CD14-positive monocyte (primary cell): ENCODE data around the gene PIANP. TPM values are rescaled to one million over a fixed set of nuclear protein-coding genes. Genes with fewer than 3 reads are reported as not detected.

ENCODE experiments used
- DNase-seq, 3 donors: peaks; one replicate each; pipeline ENCODE4 v3.0.0-alpha.2; 2011 to 2022
- H2AFZ ChIP-seq: 2 replicates; pipeline ENCODE4 v1.6.0; 2012; ENCODE audit warnings: mild to moderate bottlenecking, low read depth, low read length, inconsistent platforms; ENCODE audit not compliant: insufficient read depth, poor library complexity, severe bottlenecking
- H3K27ac ChIP-seq, 2 donors: 1 replicate in 1 of 2; 2 replicates in 1 of 2; pipeline ENCODE4 v1.5.1; 2012 to 2013; ENCODE audit warnings: low read length in 2 of 2, control low read depth in 1 of 2, inconsistent platforms in 1 of 2, low read depth in 1 of 2, mild to moderate bottlenecking in 1 of 2
- H3K27me3 ChIP-seq, 2 donors: one replicate each; pipeline versions ENCODE4 v1.6.0 to v1.6.1; 2011 to 2013; ENCODE audit warnings: low read length in 2 of 2; ENCODE audit not compliant: control insufficient read depth in 2 of 2, insufficient read depth in 2 of 2
- H3K36me3 ChIP-seq, 2 donors: replicated peaks in 1 of 2; 1 replicate in 1 of 2; 2 replicates in 1 of 2; pipeline versions ENCODE4 v1.5.1 to v1.6.1; 2012 to 2013; ENCODE audit warnings: low read length in 2 of 2, control low read depth in 1 of 2, inconsistent platforms in 1 of 2, mild to moderate bottlenecking in 1 of 2; ENCODE audit not compliant: insufficient read depth in 2 of 2, control insufficient read depth in 1 of 2
- H3K4me1 ChIP-seq, 2 donors: 1 replicate in 1 of 2; 2 replicates in 1 of 2; pipeline versions ENCODE4 v1.5.1 to v1.6.1; 2012 to 2013; ENCODE audit warnings: low read length in 2 of 2, control low read depth in 1 of 2, inconsistent platforms in 1 of 2, mild to moderate bottlenecking in 1 of 2, moderate library complexity in 1 of 2; ENCODE audit not compliant: insufficient read depth in 2 of 2, control insufficient read depth in 1 of 2
- H3K4me2 ChIP-seq: replicated peaks from 2 replicates; pipeline ENCODE3; 2012; ENCODE audit warnings: low read length, moderate library complexity, mild to moderate bottlenecking; ENCODE audit not compliant: poor library complexity, severe bottlenecking; ENCODE audit errors: extremely low read depth
- H3K4me3 ChIP-seq, 3 experiments: fragments of 200-600 bp in 1 of 3; sonication (generic) in 1 of 3; replicated peaks in 1 of 3; 1 replicate in 2 of 3; 2 replicates in 1 of 3; pipeline ENCODE4 v1.5.1; 2011 to 2013; ENCODE audit warnings: low read length in 3 of 3, mild to moderate bottlenecking in 3 of 3, control low read depth in 2 of 3, low read depth in 2 of 3, inconsistent platforms in 1 of 3, moderate library complexity in 1 of 3
- H3K79me2 ChIP-seq: 2 replicates; pipeline ENCODE4 v1.6.0; 2012; ENCODE audit warnings: mild to moderate bottlenecking, control low read depth, inconsistent platforms, low read length, moderate library complexity; ENCODE audit not compliant: insufficient read depth
- H3K9ac ChIP-seq: 2 replicates; pipeline ENCODE4 v1.6.0; 2017; ENCODE audit warnings: low read length, mild to moderate bottlenecking; ENCODE audit not compliant: insufficient read depth, poor library complexity, severe bottlenecking
- H3K9me3 ChIP-seq, 2 donors: replicated peaks in 1 of 2; 1 replicate in 1 of 2; 2 replicates in 1 of 2; pipeline versions ENCODE4 v1.5.1 to v1.6.1; 2012 to 2013; ENCODE audit warnings: low read length in 2 of 2, control low read depth in 1 of 2; ENCODE audit not compliant: control insufficient read depth in 1 of 2, insufficient read depth in 1 of 2
- H4K20me1 ChIP-seq: 2 replicates; pipeline ENCODE4 v1.6.0; 2012; ENCODE audit warnings: mild to moderate bottlenecking, low read length, control low read depth, moderate library complexity; ENCODE audit not compliant: insufficient read depth
- H3K27ac Mint-ChIP-seq, 7 donors: one replicate each; pipeline ENCODE4 v1.8.0; 2020; ENCODE audit warnings: mild to moderate bottlenecking in 7 of 7, mixed read lengths in 7 of 7, moderate library complexity in 6 of 7, inconsistent platforms in 2 of 7
- H3K27me3 Mint-ChIP-seq, 3 donors: one replicate each; pipeline ENCODE4 v1.8.0; 2021 to 2022; ENCODE audit warnings: low read depth in 3 of 3, mild to moderate bottlenecking in 3 of 3, mixed read lengths in 3 of 3, moderate library complexity in 3 of 3, inconsistent platforms in 1 of 3
- H3K36me3 Mint-ChIP-seq, 2 donors: one replicate each; pipeline ENCODE4 v1.8.0; 2020; ENCODE audit warnings: mixed read lengths in 2 of 2, inconsistent platforms in 1 of 2, mild to moderate bottlenecking in 1 of 2
- H3K4me1 Mint-ChIP-seq: one replicate; pipeline ENCODE4 v1.8.0; 2020; ENCODE audit warnings: mild to moderate bottlenecking, mixed read lengths
- H3K4me3 Mint-ChIP-seq, 2 donors: one replicate each; pipeline ENCODE4 v1.8.0; 2020; ENCODE audit warnings: mild to moderate bottlenecking in 2 of 2, mixed read lengths in 2 of 2, moderate library complexity in 1 of 2
- H3K9me3 Mint-ChIP-seq, 7 donors: one replicate each; pipeline ENCODE4 v1.8.0; 2020 to 2022; ENCODE audit warnings: mixed read lengths in 7 of 7, mild to moderate bottlenecking in 6 of 7, moderate library complexity in 6 of 7, inconsistent platforms in 2 of 7
- WGBS: methylation state at CpG from one replicate; pipeline ENCODE4 v1.1.5; 2013; ENCODE audit warnings: missing lambda C conversion rate; ENCODE audit not compliant: insufficient coverage; 5-methylcytosine and 5-hydroxymethylcytosine counted together
- intact Hi-C, 2 donors: fragments of 100-400 bp; cut with micrococcal nuclease; formaldehyde crosslinking; loops; one replicate each; pipeline versions ENCODE4 v1.15.0 to v1.15.1; 2023
- polyA minus RNA-seq: library from RNA; depleted of rRNA, polyadenylated mRNA; stranded (reverse); fragments of >200 nt; gene quantifications from 2 replicates; pipeline ENCODE4 v1.2.3, GENCODE V29; 2012
- polyA plus RNA-seq, 3 donors: library from polyadenylated mRNA; depleted of rRNA in 1 of 3; unstranded in 2 of 3; stranded (reverse) in 1 of 3; fragments of 300-500 nt in 2 of 3; fragments of >200 nt in 1 of 3; fragmentation: Illumina TruSeq in 2 of 3; gene quantifications; 1 replicate in 2 of 3; 2 replicates in 1 of 3; pipeline ENCODE4 v1.2.3, GENCODE V29; 2012 to 2021
- total RNA-seq, 12 experiments: library from RNA in 1 of 12; stranded (reverse) in 1 of 12; fragments of 120-200 nt in 1 of 12; gene quantifications; one replicate each; pipeline ENCODE4 v1.2.4 and lab custom pipeline; 2013 to 2026; ENCODE audit warnings: mixed read lengths in 6 of 12, inconsistent platforms in 1 of 12
- TF ChIP-seq, protein P1 (sequence below): fragments of 200-600 bp; IDR thresholded peaks from one replicate; pipeline ENCODE4 v1.8.0; 2022; ENCODE audit warnings: antibody characterized with exemption, mild to moderate bottlenecking

Gene PIANP, protein sequence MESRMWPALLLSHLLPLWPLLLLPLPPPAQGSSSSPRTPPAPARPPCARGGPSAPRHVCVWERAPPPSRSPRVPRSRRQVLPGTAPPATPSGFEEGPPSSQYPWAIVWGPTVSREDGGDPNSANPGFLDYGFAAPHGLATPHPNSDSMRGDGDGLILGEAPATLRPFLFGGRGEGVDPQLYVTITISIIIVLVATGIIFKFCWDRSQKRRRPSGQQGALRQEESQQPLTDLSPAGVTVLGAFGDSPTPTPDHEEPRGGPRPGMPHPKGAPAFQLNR
- not detected for total RNA-seq (2013)
- polyA plus RNA-seq = not detected
- polyA minus RNA-seq = not detected in 2 replicates
- total RNA-seq (lab: John Stamatoyannopoulos, UW) = 0 to 2.1 (median 0.06) reads per million in 11 experiments

DNA sequence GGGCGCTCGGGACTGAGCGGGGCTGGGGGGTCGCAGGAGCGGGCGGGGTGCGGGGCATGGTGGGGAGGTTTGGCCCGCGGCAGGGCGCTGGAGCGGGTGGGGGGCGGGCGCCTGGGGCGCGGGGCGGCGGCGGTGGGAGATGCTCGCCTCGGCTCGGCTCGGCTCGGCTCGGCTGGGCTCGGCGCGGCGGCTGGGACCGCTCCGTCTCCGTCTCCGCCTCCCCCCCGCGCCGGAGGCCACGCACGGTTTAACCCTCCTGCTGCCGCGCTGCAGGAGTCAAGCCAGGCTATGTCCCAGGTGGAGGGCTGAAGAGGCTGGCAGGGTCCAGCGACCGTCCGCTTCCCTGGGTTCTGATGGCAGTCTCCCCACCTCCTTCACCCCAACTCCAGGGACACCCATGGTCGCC is at the start of gene PIANP:
Gene PIANP (minus strand): TSS at position 170 of the 406 bp plus-strand sequence. CDS start 2,754 bp downstream, outside the sequence.
- Histone ChIP-seq H2AFZ (no peak within 1 kb of the TSS), H3K4me3 (peak within 1 kb of the TSS in 1 of 3 experiments; percentile 38), H3K27ac (no peak within 1 kb of the TSS), H3K27me3 (peaks cover 46 to 73% of the 10 kb centered on the region in 2 donors), H4K20me1 (no peaks in the 10 kb centered on the region), H3K9me3 (peaks cover 8 to 26% of the 10 kb centered on the region in 2 donors), H3K79me2 (no peaks in the 10 kb centered on the region), H3K4me2 (peak within 1 kb of the TSS; percentile 37), H3K36me3 (no peaks in the 10 kb centered on the region), H3K9ac (no peak within 1 kb of the TSS), H3K4me1 (peaks cover 7 to 12% of the 10 kb centered on the region in 2 donors)
- H3K4me3 Mint-ChIP-seq = peak within 1 kb of the TSS; percentile 65 to 84
- H3K4me1 Mint-ChIP-seq = peaks cover 28% of the 10 kb centered on the region
- peaks cover 4 to 23% (median 14%) of the 10 kb centered on the region in 7 donors for H3K9me3 Mint-ChIP-seq
- intact Hi-C loops = no loop called here
- peak within 1 kb of the TSS in 2 of 7 donors; percentile 37 to 43 for H3K27ac Mint-ChIP-seq
- DNase-seq = no peak
- TF ChIP-seq, protein P1, sequence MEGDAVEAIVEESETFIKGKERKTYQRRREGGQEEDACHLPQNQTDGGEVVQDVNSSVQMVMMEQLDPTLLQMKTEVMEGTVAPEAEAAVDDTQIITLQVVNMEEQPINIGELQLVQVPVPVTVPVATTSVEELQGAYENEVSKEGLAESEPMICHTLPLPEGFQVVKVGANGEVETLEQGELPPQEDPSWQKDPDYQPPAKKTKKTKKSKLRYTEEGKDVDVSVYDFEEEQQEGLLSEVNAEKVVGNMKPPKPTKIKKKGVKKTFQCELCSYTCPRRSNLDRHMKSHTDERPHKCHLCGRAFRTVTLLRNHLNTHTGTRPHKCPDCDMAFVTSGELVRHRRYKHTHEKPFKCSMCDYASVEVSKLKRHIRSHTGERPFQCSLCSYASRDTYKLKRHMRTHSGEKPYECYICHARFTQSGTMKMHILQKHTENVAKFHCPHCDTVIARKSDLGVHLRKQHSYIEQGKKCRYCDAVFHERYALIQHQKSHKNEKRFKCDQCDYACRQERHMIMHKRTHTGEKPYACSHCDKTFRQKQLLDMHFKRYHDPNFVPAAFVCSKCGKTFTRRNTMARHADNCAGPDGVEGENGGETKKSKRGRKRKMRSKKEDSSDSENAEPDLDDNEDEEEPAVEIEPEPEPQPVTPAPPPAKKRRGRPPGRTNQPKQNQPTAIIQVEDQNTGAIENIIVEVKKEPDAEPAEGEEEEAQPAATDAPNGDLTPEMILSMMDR = no peak
- H3K36me3 Mint-ChIP-seq = peaks cover 3 to 11% of the 10 kb centered on the region in 2 donors
- WGBS = 0% methylated on average over 28 of the region's 43 CpGs
- peaks cover 80 to 93% (median 84%) of the 10 kb centered on the region in 3 donors for H3K27me3 Mint-ChIP-seq

DNA sequence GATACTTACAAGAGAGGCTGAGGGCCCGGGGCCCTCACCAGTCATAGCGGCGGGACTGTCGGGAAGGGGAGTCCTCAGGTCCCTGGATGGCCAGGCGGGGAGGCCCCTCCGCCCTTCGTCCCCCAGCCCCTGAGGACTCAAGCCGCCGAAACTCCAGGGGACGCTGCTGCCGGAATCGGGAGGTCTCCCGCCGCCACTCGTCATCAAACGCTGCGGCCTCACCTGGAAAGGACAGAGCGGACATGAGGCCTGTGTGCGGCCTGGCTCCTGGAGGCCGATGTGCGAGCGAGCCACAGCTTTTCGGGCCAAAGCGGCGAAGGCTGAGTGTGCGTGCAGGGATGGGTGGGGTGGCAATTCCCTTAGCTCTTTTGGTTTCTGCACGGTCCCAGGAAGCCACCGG is 48.1 kb upstream of the PIANP start:
- Histone ChIP-seq H3K4me1 (peaks cover 32 to 35% of the 10 kb centered on the region in 2 donors), H3K4me3 (no peak overlapping the region), H3K4me2 (no peak overlapping the region), H3K79me2 (peaks cover 18% of the 10 kb centered on the region), H3K9ac (no peak overlapping the region), H3K36me3 (peaks cover 45 to 56% of the 10 kb centered on the region in 2 donors), H2AFZ (no peak overlapping the region), H3K27me3 (no peaks in the 10 kb centered on the region), H3K27ac (no peak overlapping the region), H3K9me3 (no peaks in the 10 kb centered on the region), H4K20me1 (no peaks in the 10 kb centered on the region)
- Mint-ChIP-seq H3K27ac (no peak overlapping the region), H3K36me3 (peaks cover 60 to 63% of the 10 kb centered on the region in 2 donors), H3K4me3 (no peak overlapping the region), H3K9me3 (peaks cover 0 to 2% (median 0%) of the 10 kb centered on the region in 7 donors), H3K4me1 (peaks cover 39% of the 10 kb centered on the region), H3K27me3 (no peaks in the 10 kb centered on the region)
- TF ChIP-seq, protein P1 = no peak
- 92% methylated on average over 22 of the region's 28 CpGs for WGBS
- DNase-seq = no peak
- intact Hi-C loops = no loop called here
